Adrenal gland (tissue), 12 donors: ENCODE results near the gene CALML3. TPM values are rescaled to one million over a fixed set of nuclear protein-coding genes. Genes with fewer than 3 reads are reported as not detected.

Source experiments
- DNase-seq, 7 donors: peaks; one replicate each; pipeline ENCODE4 v3.0.0-alpha.2; 2019 to 2020
- H3K27ac ChIP-seq, 5 donors: fragments of 200-600 bp; sonication (generic) in 4 of 5; 1 replicate in 3 of 5; 2 replicates in 2 of 5; pipeline versions ENCODE4 v1.5.1 to v1.8.0; 2016 to 2020; ENCODE audit warnings: mild to moderate bottlenecking in 1 of 5
- H3K27me3 ChIP-seq: fragments of 200-600 bp; 2 replicates; pipeline ENCODE4 v1.8.0; 2021
- H3K36me3 ChIP-seq, 2 donors: fragments of 200-600 bp; replicated peaks in 1 of 2; 1 replicate in 1 of 2; 2 replicates in 1 of 2; pipeline versions ENCODE4 v1.5.1 to v1.8.0; 2018 to 2022
- H3K4me1 ChIP-seq, 2 donors: fragments of 200-600 bp; replicated peaks in 1 of 2; 1 replicate in 1 of 2; 2 replicates in 1 of 2; pipeline versions ENCODE4 v1.5.1 to v1.8.0; 2018 to 2021
- H3K4me3 ChIP-seq, 4 donors: fragments of 200-600 bp; sonication (generic) in 3 of 4; one replicate each; pipeline ENCODE4 v1.5.1; 2016 to 2018
- H3K9me3 ChIP-seq, 3 donors: fragments of 200-600 bp; sonication (generic) in 1 of 3; replicated peaks in 1 of 3; 1 replicate in 2 of 3; 2 replicates in 1 of 3; pipeline versions ENCODE4 v1.5.1 to v1.8.0; 2016 to 2021
- CTCF ChIP-seq, 6 experiments: fragments of 450-650 bp in 4 of 6; fragments of 200-600 bp in 2 of 6; sonication (generic) in 1 of 6; IDR thresholded peaks; 1 replicate in 5 of 6; 2 replicates in 1 of 6; pipeline versions ENCODE4 v1.5.1 to v1.8.0; 2016 to 2021; ENCODE audit warnings: antibody characterized with exemption in 6 of 6, mild to moderate bottlenecking in 2 of 6, moderate library complexity in 1 of 6
- POLR2A ChIP-seq, 2 donors: fragments of 450-650 bp; IDR thresholded peaks; one replicate each; pipeline ENCODE4 v1.6.1; 2017; ENCODE audit warnings: antibody characterized with exemption in 2 of 2, mild to moderate bottlenecking in 2 of 2, moderate library complexity in 1 of 2
- WGBS, 4 donors: extraction: QIAGEN DNeasy Blood & Tissue Kit in 2 of 4; methylation state at CpG; one replicate each; pipeline versions ENCODE4 v1.1.5 to v1.1.7; 2013 to 2017; 5-methylcytosine and 5-hydroxymethylcytosine counted together
- intact Hi-C, 2 donors: fragments of 100-400 bp; cut with DNase I; formaldehyde crosslinking; loops; one replicate each; pipeline versions ENCODE4 v1.14.1 to v1.15.0; 2022 to 2023
- polyA plus RNA-seq, 3 donors: library from polyadenylated mRNA; stranded (reverse); fragments of 200-250 nt in 2 of 3; fragments of 350-450 nt in 1 of 3; fragmentation: Illumina TruSeq in 1 of 3; extraction: RNeasy Lipid Tissue Mini Kit (QIAGEN cat#74804) in 1 of 3; gene quantifications; one replicate each; pipeline ENCODE4 v1.2.3, GENCODE V29; 2013 to 2014
- total RNA-seq, 9 donors: library from RNA; depleted of rRNA in 4 of 9; stranded (reverse); fragments of >200 nt in 4 of 9; fragments of 120-200 nt in 1 of 9; fragmentation: NEBNext Ultra II Directional in 1 of 9; extraction: Animal tissue kit (Norgen Biotek cat#: 25700) in 1 of 9; gene quantifications; one replicate each; pipeline versions ENCODE4 v1.1.0 to v1.2.4, GENCODE V29; 2013 to 2023
- donor health status: healthy with polysubstance abuse.
- donor health status: Bipolar disorder and iron deficiency.
- donor health status: DM: yes; HTN: yes; CAD: no.
- donor health status: DM: no; HTN: no; CAD: no.
- donor health status: DM: no; HTN: no; CAD: no.
- donor health status: DM: yes; HTN: yes; CAD: no.

CALML3 gene
- total and polyA plus RNA-seq, 12 donors = 0.07 TPM; not detected in 11

GRCh38 chr10:5485948-5486852 is 38.6 kb upstream of the CALML3 start:
- intact Hi-C loops = no loop called here
- Histone ChIP-seq H3K9me3 (no peaks in the 10 kb centered on the region), H3K27me3 (no peaks in the 10 kb centered on the region), H3K27ac (no peak overlapping the region), H3K36me3 (no peaks in the 10 kb centered on the region), H3K4me1 (no peaks in the 10 kb centered on the region), H3K4me3 (no peak overlapping the region)
- DNase-seq = no peak
- 76 to 88% (median 80%) methylated on average over 10 to 13 of the region's 13 CpGs for WGBS, 4 donors
- TF ChIP-seq CTCF (IDR thresholded peaks at IDR 0.05) (no peak), POLR2A (IDR thresholded peaks at IDR 0.05) (no peak)

GRCh38 chr10:5486853-5487235 is 37.9 kb upstream of the CALML3 start:
- no peaks in the 10 kb centered on the region for H3K27me3 ChIP-seq
- no peaks in the 10 kb centered on the region for H3K36me3 ChIP-seq
- H3K27ac ChIP-seq = no peak overlapping the region
- DNase-seq = no peak
- no peaks in the 10 kb centered on the region for H3K9me3 ChIP-seq
- H3K4me1 ChIP-seq = no peaks in the 10 kb centered on the region
- no peak overlapping the region for H3K4me3 ChIP-seq
- no peak for TF ChIP-seq CTCF (IDR thresholded peaks at IDR 0.05)
- no peak for TF ChIP-seq POLR2A (IDR thresholded peaks at IDR 0.05)
- 73 to 80% (median 77%) methylated on average over 6 to 9 of the region's 9 CpGs for WGBS, 4 donors
- intact Hi-C loops = no loop called here

- DNase-seq = no peak
- no peaks in the 10 kb centered on the region for H3K4me1 ChIP-seq
- no peak overlapping the region for H3K27ac ChIP-seq
- no peaks in the 10 kb centered on the region for H3K27me3 ChIP-seq
- no peaks in the 10 kb centered on the region for H3K9me3 ChIP-seq
- no peak for TF ChIP-seq POLR2A (IDR thresholded peaks at IDR 0.05)
- no peak for TF ChIP-seq CTCF (IDR thresholded peaks at IDR 0.05)
- no peak overlapping the region for H3K4me3 ChIP-seq
- intact Hi-C loops = no loop called here
- WGBS, 4 donors = 81 to 89% (median 89%) methylated on average over 17 to 27 of the region's 27 CpGs
- H3K36me3 ChIP-seq = no peaks in the 10 kb centered on the region
These were observed 36.2 kb upstream of the CALML3 start for GRCh38 chr10:5488272-5489161.

- no peak overlapping the region for H3K27ac ChIP-seq
- intact Hi-C loops = no loop called here
- H3K9me3 ChIP-seq = no peaks in the 10 kb centered on the region
- WGBS, 4 donors = 86 to 92% (median 91%) methylated on average over 4 of the region's 4 CpGs
- H3K36me3 ChIP-seq = no peaks in the 10 kb centered on the region
- no peaks in the 10 kb centered on the region for H3K27me3 ChIP-seq
- H3K4me1 ChIP-seq = no peaks in the 10 kb centered on the region
- DNase-seq = no peak
- TF ChIP-seq CTCF (IDR thresholded peaks at IDR 0.05) (no peak), POLR2A (IDR thresholded peaks at IDR 0.05) (no peak)
- H3K4me3 ChIP-seq = no peak overlapping the region
These were observed 34.7 kb upstream of the CALML3 start for GRCh38 chr10:5490032-5490431.
